Stimulated activated CD8-positive, alpha-beta memory T cell treated with anti-CD3 and anti-CD28 coated beads, Interleukin-4, amount 100 ng/mL, for 4 hours (primary cell): Measurements from ENCODE around the gene HPSE2.
"Not testable (repeated sequence)": the region's sequence is repeated elsewhere in the genome, so short reads cannot be mapped to it uniquely, and the experiment has no call there.

ENCODE experiments used
- DNase-seq, 2 donors: peaks; one replicate each; pipeline ENCODE4 v3.0.0-alpha.2; 2020; ENCODE audit warnings: low read depth in 2 of 2, low spot score in 1 of 2

The HPSE2 gene

DNA sequence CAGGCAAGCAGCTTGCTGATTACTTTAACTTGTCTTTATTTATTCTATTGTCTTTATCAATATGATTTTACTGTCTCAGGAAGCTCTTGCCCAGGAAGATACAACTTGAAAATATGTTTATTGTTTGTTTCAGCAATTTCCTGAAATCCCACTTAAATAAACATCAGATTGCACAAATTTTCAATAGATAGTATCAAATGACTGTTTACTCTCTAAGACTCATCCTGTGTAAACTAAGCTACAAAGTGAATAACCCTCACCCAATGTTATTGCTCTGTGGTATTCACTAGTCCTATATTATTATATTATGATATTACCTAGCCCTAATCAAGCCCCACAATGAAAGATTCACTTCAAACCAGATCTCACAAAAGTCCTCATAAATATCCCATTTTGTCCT is 658.5 kb downstream of the HPSE2 start:
- DNase-seq, result no peak

DNA sequence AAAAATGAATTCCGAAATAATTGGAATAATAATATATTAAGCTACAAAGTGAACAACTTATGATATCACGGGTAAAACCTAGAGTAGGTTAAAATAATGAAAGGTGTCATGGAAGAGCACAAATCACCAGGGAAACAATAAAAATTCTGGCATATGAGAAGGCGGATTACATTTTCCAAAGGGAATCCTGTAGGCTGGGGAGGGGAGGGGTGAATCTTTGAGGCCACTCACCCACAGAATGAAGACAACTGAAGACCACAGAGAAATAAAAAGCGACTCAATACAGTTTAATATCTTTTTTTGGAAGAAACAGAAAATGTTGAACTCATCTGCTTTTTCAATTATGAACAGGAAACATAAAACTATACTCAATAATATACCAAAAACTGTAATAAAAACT is 659.6 kb downstream of the HPSE2 start:
- DNase-seq, result no peak

DNA sequence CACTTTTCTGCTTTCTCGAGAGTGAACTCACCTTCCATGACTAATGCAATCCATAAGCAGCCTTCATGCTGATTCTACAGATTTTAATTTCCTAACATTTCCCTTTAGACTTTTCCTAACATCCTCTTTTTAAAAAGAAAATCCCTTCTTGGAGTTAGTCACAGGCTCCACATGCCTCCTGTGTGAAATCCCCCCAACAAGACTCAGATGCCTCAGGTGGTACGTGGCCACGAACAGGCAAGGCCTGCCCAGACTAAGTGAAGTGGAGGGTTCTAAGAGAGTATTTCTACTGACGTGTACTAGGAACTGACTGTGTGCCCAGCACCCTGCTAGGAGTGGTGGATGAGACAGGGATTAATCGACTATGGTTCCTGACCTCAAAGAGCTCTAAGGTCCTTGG is 663.1 kb downstream of the HPSE2 start:
- no peak for DNase-seq

DNA sequence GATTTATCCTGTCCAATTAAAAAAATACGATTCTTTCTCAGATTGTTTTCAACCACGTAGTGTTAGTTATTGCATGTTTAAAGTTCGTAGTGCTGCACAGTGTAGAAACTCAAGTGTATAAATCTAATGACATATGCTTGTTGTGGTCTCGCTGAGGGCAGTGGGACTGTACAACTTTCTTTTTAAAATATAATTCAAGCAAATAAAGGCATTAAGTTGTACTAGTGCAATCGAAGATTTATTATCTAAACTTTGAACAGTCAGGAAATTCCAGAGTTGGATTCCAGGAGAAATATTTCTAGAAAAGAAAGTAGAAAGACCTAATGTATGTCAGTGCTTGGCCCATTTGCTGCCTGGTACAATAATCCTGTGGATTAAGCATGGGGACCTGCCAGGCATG is 664.8 kb downstream of the HPSE2 start:
- no peak for DNase-seq

DNA sequence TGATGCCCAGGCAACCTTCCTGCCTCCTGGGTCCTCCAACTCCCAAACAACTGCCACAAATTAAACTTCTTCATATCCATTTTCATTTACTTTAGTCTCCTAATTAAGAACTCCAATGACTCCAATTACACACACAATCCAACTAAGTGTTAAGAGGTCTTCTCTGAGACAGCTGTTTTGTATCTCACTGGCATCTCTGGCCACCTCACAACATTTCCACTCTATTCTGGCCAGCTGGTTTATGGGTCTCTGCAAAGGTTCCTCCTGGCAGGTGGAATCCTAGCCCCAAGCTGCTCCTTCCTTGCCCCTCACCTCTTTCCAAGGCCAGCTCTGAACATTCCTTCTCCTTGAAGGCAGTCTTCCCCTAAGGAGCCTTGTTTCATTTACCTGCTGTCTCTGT is 665.8 kb downstream of the HPSE2 start:
- DNase-seq, result no peak

DNA sequence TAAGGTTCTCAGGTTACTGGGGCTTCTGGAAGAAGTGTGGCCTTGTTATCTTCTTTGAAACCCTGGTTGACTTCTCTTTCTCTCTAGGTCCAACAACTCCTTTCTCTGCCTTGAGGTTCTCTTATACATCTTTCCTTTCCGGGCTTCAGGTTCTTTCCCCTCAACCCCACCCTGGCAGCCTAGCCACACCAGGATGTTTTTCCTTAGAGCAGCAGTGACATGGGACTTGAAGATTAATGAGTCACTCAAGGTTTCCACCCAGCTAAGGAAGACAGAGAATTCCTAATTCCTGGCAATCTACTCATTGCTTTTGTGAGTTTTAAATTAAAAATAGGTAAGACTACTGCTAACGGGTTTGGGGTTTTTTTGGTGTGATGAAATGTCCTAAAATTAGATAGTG is 667.1 kb downstream of the HPSE2 start:
- DNase-seq, result no peak

DNA sequence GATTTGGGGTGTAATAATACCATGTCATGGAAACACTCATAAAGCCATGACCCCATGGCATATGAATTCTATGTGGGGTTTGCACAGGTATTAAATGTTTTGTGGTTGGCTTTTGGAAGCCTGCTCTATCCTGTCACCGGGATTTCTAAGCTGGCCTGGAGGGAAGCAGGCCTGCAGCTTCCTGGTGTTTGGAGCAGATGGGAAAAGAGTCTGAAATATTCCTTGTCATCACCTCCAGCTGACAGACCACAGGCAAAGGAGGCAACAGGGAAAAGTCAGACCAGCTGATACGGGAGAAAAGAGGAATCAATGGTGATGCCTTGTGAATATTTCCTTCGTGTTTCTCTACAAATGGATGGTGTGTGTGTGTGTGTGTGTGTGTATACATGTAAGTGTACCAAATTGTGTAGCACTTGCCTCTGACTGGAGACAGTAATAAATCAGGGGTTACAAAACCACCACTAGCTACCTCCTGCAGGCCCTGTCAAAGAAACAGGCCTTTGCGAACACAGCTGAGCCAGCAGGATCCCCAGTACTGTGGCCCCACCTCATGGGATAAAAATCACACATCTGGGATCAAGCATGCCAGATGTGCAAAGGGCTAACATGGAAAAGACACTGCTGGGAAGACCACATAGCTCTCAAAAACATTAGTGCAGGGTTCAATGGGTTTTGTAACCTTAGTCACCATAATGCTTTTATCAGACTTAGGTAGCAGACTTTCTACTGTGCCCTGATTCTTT is 668.1 kb downstream of the HPSE2 start:
- DNase-seq, result no peak

DNA sequence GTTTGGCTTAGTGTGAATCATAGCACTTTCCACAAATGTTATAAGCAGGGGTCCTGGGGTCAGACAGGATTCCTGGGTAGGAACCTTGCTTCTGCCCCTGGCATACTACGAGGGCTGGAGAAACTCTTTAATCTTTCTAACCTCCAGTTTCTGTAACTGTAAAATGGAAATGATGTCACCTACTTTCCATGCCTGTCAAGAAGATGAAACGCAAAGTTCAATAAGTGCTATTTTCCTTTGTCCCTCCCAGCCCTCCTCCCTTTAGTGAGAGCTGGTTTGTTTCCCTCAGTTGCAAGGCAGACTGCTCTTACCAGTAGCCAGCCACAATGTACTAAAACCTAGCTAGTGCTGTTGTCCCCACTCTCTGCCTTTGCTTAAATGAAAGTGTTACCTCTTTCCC is 671.8 kb downstream of the HPSE2 start:
- no peak for DNase-seq

DNA sequence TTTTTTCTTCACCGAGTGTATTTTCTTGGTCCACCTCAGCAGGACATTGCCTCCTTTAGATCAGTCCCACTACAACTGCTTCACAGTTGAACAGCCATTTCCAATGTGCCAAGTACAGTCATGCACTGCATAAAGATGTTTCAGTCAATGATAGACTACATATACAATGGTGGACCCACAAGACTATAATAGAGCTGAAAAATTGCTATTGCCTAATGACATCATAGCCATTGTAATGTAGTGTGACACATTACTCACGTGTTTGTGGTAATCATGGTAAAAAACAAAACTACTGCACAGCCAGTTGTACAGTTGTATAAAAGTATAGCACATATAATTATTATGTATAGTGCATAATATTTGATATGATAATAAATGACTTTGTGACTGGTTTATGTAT is 675.1 kb downstream of the HPSE2 start:
- DNase-seq, result no peak

DNA sequence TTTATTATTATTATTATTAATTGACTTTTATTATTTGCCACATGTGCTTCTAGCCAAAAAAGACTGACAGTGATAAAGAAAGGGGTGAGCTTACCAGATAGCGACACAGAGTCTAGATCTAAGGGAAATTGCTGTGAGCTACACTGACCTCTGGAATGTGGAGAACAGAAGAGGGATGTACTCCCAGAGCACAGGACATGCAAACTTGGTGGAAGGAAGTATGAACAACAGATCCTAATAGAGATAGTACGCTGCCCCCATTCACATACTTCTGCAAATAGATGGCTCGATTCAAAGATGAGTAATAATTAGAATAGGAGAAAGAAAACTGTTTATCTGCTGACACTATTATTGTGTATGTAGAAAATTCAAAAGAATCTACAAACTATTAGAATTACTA is 679.6 kb downstream of the HPSE2 start:
- no peak for DNase-seq

DNA sequence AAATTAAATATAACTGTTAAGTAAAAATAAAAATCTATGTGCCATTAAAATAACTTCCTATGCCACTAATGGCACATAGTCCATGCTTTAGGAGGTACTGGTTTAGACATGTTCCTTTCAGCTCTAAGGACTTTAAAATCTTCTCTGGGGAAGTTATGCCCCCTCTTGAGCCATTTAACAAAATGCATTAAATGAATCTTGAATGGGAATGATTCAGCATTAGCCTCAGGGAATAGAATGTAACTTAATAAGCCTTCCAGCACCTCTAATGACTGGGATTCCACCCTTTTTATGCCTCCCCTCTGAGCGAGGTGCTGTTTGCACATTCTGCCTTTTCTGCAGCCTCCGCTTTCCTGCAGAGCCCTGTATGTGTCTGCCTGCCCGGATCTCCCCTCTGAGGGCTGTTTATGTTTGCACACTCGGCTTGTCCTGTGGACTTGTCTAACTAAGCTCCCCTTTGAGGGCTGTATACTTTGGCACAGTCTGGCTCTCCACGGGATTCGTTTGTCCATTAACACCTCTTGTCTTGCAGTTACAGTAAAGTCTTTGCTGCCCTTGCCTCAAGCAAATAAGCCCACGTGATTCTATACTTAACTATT is 680.5 kb downstream of the HPSE2 start:
- DNase-seq, result no peak

DNA sequence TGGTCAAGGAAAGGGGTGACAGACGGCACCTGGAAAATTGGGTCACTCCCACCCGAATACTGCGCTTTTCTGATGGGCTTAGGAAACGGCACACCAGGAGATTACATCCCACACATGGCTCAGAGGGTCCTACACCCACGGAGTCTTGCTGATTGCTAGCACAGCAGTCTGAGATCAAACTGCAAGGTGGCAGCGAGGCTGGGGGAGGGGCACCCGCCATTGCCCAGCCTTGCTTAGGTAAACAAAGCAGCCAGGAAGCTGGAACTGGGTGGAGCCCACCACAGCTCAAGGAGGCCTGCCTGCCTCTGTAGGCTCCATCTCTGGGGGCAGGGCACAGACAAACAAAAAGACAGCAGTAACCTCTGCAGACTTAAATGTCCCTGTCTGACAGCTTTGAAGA is 694.1 kb downstream of the HPSE2 start:
- DNase-seq, result not testable (repeated sequence)

DNA sequence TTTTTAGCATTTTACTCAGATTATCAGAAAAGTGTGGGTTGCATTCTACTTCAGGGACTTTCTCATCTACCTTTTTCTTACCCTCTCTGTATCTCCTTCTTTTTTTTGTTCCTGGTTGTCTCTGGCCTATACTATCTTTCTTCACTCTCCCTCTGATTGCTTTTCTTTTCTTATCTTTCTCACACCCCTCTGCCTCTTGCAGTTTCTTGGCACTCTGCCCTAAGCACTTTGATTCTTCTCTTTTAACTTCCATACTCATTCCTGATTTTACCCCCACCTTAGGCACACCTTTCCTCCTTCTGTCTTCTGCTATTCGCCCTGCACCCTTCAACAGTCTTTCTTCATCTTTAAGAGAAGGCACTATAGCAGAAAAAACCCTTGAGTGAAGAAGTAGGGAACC is 696.1 kb downstream of the HPSE2 start:
- DNase-seq, result no peak

DNA sequence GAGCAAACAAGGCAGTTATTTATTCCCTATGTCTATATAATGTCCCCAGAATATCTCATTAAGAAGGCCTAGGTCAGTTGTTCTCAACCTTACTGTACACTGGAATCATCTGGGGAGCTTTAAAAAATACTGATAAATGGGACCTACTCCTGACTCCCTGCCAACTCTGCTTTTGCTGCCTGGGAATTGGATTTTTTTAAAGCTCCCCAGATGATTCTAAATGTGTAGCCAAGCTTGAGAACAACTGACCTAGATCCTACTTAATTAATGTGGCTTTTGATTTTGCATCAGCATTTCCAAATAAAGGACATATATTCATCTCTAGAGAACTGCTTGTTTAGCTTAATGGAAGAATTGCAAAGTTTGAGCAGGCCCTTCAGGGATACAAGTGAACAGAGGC is 697.2 kb downstream of the HPSE2 start:
- no peak for DNase-seq

DNA sequence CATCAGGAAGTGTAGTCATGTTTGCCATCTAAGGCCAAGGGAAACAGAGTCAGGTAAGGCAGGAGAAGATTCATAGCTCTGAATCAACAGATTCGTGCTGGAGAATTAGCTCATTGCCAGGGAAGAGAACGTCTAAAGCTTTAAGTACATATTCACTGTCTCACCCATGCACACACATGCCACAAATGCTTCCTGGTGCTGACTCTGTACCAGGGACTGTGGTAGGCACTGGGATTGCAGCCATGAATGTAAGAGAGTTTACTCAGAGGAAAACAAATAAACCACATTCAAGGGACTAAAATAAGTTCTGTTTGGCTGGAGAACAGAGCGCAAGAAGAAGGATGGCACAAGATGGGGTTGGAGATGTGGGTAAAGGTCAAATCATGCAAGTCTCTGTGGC is 699.1 kb downstream of the HPSE2 start:
- no peak for DNase-seq

DNA sequence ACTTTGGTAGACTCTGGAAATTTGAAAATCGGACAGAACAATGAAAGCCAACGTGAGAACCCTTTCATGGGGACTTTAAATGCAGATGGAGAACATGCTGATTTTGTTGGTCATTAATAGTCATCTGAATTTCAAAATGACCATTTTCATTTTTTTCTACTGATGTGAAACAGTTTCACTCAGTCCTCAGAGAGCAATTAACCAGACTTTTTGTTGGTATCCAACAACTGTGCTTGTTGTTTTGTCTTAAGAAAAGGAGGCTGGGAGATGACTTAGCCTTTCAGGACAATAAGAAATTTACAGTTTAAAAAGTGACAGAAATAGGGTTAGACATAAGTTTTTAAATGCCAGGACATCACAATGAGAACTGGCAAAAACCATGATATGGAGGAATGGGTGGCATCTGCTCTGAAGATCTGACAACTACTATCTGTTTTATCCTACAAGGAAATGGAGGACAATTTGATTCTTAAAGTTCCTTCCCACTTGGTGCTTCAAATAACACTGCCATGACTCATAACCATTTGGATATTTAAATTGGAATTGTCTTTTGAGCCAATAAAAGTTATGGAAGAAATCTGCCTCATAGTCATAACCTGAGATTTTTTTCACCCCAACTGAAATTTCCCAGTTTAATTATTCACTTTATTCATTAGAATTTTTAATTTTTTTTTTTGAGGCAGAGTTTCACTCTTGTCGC is 701.8 kb downstream of the HPSE2 start:
- no peak for DNase-seq

DNA sequence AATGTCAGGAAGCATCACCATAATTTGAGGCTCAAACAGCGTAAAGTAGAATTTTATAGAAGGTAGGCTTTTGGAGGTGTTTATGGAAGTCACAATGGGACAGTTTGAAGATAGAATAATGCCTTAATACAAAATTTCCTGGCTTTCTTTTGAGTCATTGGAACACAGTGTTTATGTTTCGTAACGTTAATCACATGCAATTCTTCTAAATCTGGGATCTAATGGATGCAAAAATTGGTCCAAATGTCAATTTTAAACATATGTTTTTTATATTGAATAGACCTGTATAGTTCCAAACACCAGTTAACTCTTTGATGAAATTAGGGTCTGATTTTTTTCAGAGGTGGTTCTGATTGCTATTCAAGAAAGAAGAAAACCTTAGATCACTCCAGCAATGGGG is 702.4 kb downstream of the HPSE2 start:
- DNase-seq, result no peak

DNA sequence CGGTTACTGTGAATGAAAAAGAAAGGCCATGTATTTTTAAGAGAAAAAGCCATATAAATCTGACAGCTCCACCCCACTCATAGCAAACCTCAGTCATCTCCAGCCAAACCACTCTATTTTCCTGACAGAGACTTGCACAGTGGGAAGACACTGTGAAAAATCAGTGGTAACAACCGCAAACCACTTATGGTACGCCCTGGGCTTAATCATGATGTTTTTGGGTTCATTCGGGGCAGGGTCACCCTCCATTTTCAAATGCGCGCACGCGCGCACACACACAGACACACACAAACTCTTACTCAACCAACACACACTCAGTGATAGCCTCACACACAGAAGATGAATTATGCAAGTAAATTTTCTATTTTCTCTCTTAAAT is 706.9 kb downstream of the HPSE2 start:
- DNase-seq, result no peak

DNA sequence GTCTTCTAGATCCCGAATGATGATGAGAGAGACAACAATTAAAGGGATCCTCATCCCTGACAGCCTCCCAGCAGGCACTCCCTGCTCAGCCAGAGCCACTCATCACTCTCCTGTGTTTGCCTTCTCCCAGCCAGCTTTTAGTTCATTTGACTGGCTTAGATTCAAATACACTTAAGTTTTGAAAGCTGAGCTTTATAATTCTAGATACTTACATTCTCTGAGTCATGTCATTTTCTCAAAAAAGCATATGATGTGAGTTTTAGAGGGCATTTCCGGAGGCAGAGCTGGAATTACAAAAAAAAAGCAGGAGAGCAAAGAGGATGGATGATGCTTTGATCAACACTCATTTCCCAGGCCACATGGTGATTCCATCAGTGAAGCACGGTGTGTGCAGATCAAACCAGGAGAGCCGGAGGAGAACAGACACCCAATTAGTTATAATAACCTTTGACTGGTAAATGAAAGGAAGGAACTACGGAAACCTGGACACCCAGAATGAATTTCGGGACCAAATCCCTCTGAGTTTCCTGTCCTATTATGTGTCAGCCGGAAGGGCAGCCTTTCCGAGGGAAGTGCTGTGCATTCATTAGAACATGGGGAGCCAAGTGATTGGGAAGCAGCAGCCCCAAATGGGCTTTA is 707.4 kb downstream of the HPSE2 start:
- DNase-seq, result no peak

DNA sequence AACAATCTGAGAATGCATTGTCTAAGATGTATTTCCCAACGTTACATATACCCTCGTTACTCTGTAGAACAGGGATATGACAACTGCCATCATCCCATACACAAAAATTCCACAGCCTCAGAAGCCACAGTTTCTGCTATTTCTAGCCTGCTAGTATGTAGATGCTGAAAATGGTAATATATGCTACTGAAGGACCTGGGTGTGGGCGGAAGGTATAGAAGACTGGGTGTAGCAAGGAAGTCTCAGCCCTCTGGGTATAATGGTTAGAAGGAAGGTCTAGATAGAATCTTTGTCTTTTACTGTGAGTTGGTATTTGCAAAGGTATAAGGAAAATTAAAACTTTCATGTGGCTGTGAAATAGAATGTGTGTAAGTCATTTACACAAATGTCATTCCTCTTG is 709.7 kb downstream of the HPSE2 start:
- no peak for DNase-seq

DNA sequence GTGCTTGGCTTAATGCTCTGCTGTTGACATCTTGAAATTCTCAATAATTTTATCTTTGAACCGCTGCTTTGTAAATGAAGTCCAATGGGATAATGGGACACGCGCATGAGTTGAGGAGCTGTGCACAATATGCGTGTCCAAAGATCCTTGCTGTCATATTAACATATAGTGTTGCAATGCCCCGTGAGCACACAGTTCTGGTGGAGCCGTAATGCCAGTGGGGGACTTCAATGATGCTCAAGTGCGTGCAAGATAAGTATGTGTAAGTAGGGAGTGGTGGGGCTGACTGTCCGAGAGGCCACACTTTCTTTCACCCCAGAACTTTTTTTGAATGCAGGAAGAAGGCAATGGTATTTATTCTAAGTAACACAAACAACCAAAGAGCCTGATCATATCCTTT is 711.5 kb downstream of the HPSE2 start:
- DNase-seq, result no peak

DNA sequence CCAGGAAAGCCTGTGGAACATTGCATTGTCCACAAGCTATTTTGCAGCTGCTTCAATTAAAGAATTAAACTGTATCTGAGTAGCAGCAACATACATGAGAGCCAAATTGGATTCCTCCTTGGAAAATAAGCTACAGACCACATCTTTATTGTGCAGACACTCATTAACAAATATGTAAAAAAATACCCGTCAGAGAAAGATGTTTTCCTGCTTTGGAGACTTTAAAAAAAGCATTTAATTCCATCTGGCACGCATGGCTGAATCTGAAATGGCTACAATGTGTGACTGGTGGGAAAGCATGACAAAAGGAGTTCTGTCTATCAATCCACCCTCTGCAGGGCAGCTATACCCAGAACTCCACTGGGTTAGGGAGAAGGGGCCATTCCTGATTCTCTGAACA is 715.8 kb downstream of the HPSE2 start:
- no peak for DNase-seq
